ENCODE data around the gene TENM3.

TENM3 gene

GRCh38 chr4:182264139-182264752 is 21.0 kb downstream of the TENM3 start:
- no peak overlapping the region for H3K27ac ChIP-seq (ENCODE audit: low read depth, low read length)
- H3K36me3 ChIP-seq (ENCODE audit: control insufficient read depth in 5 of 5, insufficient read depth in 5 of 5, low read length in 5 of 5) = no peaks in the 10 kb centered on the region
- no peak overlapping the region for H3K9ac ChIP-seq (ENCODE audit: low read length in 5 of 5)
- H3K4me1 ChIP-seq (ENCODE audit: control insufficient read depth in 5 of 5, insufficient read depth in 5 of 5, low read length in 5 of 5) = peaks cover 0 to 6% (median 0%) of the 10 kb centered on the region in 5 donors
- H3K4me3 ChIP-seq (ENCODE audit: low read depth in 1 of 5, low read length in 5 of 5) = no peak overlapping the region
- no peaks in the 10 kb centered on the region for H3K27me3 ChIP-seq (ENCODE audit: control insufficient read depth in 5 of 5, insufficient read depth in 4 of 5, low read length in 5 of 5)
- H3K9me3 ChIP-seq (ENCODE audit: control insufficient read depth in 5 of 5, low read length in 5 of 5) = no peaks in the 10 kb centered on the region

GRCh38 chr4:182265881-182266280 is 22.7 kb downstream of the TENM3 start:
- no peaks in the 10 kb centered on the region for H3K27me3 ChIP-seq (ENCODE audit: control insufficient read depth in 5 of 5, insufficient read depth in 4 of 5, low read length in 5 of 5)
- no peak overlapping the region for H3K27ac ChIP-seq (ENCODE audit: low read depth, low read length)
- no peaks in the 10 kb centered on the region for H3K36me3 ChIP-seq (ENCODE audit: control insufficient read depth in 5 of 5, insufficient read depth in 5 of 5, low read length in 5 of 5)
- no peak overlapping the region for H3K9ac ChIP-seq (ENCODE audit: low read length in 5 of 5)
- no peak overlapping the region for H3K4me3 ChIP-seq (ENCODE audit: low read depth in 1 of 5, low read length in 5 of 5)
- H3K4me1 ChIP-seq (ENCODE audit: control insufficient read depth in 5 of 5, insufficient read depth in 5 of 5, low read length in 5 of 5) = peaks cover 0 to 6% (median 0%) of the 10 kb centered on the region in 5 donors
- no peaks in the 10 kb centered on the region for H3K9me3 ChIP-seq (ENCODE audit: control insufficient read depth in 5 of 5, low read length in 5 of 5)

- Histone ChIP-seq H3K9ac (ENCODE audit: low read length in 5 of 5) (no peak overlapping the region), H3K9me3 (ENCODE audit: control insufficient read depth in 5 of 5, low read length in 5 of 5) (no peaks in the 10 kb centered on the region), H3K4me1 (ENCODE audit: control insufficient read depth in 5 of 5, insufficient read depth in 5 of 5, low read length in 5 of 5) (peaks cover 0 to 6% (median 0%) of the 10 kb centered on the region in 5 donors), H3K4me3 (ENCODE audit: low read depth in 1 of 5, low read length in 5 of 5) (no peak overlapping the region), H3K27me3 (ENCODE audit: control insufficient read depth in 5 of 5, insufficient read depth in 4 of 5, low read length in 5 of 5) (no peaks in the 10 kb centered on the region), H3K36me3 (ENCODE audit: control insufficient read depth in 5 of 5, insufficient read depth in 5 of 5, low read length in 5 of 5) (no peaks in the 10 kb centered on the region), H3K27ac (ENCODE audit: low read depth, low read length) (no peak overlapping the region)
Observed at GRCh38 chr4:182267048-182267447, 23.8 kb downstream of the TENM3 start.

GRCh38 chr4:182268966-182269365 is 25.8 kb downstream of the TENM3 start:
- Histone ChIP-seq H3K27me3 (ENCODE audit: control insufficient read depth in 5 of 5, insufficient read depth in 4 of 5, low read length in 5 of 5) (no peaks in the 10 kb centered on the region), H3K4me3 (ENCODE audit: low read depth in 1 of 5, low read length in 5 of 5) (no peak overlapping the region), H3K9ac (ENCODE audit: low read length in 5 of 5) (no peak overlapping the region), H3K9me3 (ENCODE audit: control insufficient read depth in 5 of 5, low read length in 5 of 5) (no peaks in the 10 kb centered on the region), H3K27ac (ENCODE audit: low read depth, low read length) (no peak overlapping the region), H3K36me3 (ENCODE audit: control insufficient read depth in 5 of 5, insufficient read depth in 5 of 5, low read length in 5 of 5) (no peaks in the 10 kb centered on the region), H3K4me1 (ENCODE audit: control insufficient read depth in 5 of 5, insufficient read depth in 5 of 5, low read length in 5 of 5) (peaks cover 0 to 6% (median 0%) of the 10 kb centered on the region in 5 donors)

GRCh38 chr4:182271731-182272130 is 28.5 kb downstream of the TENM3 start:
- H3K27ac ChIP-seq (ENCODE audit: low read depth, low read length) = no peak overlapping the region
- no peaks in the 10 kb centered on the region for H3K9me3 ChIP-seq (ENCODE audit: control insufficient read depth in 5 of 5, low read length in 5 of 5)
- H3K4me1 ChIP-seq (ENCODE audit: control insufficient read depth in 5 of 5, insufficient read depth in 5 of 5, low read length in 5 of 5) = no peaks in the 10 kb centered on the region
- no peak overlapping the region for H3K9ac ChIP-seq (ENCODE audit: low read length in 5 of 5)
- H3K4me3 ChIP-seq (ENCODE audit: low read depth in 1 of 5, low read length in 5 of 5) = no peak overlapping the region
- no peaks in the 10 kb centered on the region for H3K36me3 ChIP-seq (ENCODE audit: control insufficient read depth in 5 of 5, insufficient read depth in 5 of 5, low read length in 5 of 5)
- no peaks in the 10 kb centered on the region for H3K27me3 ChIP-seq (ENCODE audit: control insufficient read depth in 5 of 5, insufficient read depth in 4 of 5, low read length in 5 of 5)

- no peak overlapping the region for H3K27ac ChIP-seq (ENCODE audit: low read depth, low read length)
- no peaks in the 10 kb centered on the region for H3K27me3 ChIP-seq (ENCODE audit: control insufficient read depth in 5 of 5, insufficient read depth in 4 of 5, low read length in 5 of 5)
- no peak overlapping the region for H3K4me3 ChIP-seq (ENCODE audit: low read depth in 1 of 5, low read length in 5 of 5)
- H3K36me3 ChIP-seq (ENCODE audit: control insufficient read depth in 5 of 5, insufficient read depth in 5 of 5, low read length in 5 of 5) = no peaks in the 10 kb centered on the region
- H3K9me3 ChIP-seq (ENCODE audit: control insufficient read depth in 5 of 5, low read length in 5 of 5) = no peaks in the 10 kb centered on the region
- H3K9ac ChIP-seq (ENCODE audit: low read length in 5 of 5) = no peak overlapping the region
- no peaks in the 10 kb centered on the region for H3K4me1 ChIP-seq (ENCODE audit: control insufficient read depth in 5 of 5, insufficient read depth in 5 of 5, low read length in 5 of 5)
Observed at GRCh38 chr4:182272151-182272550, 28.9 kb downstream of the TENM3 start.

- H3K4me3 ChIP-seq (ENCODE audit: low read depth in 1 of 5, low read length in 5 of 5) = no peak overlapping the region
- no peaks in the 10 kb centered on the region for H3K27me3 ChIP-seq (ENCODE audit: control insufficient read depth in 5 of 5, insufficient read depth in 4 of 5, low read length in 5 of 5)
- H3K36me3 ChIP-seq (ENCODE audit: control insufficient read depth in 5 of 5, insufficient read depth in 5 of 5, low read length in 5 of 5) = no peaks in the 10 kb centered on the region
- no peak overlapping the region for H3K27ac ChIP-seq (ENCODE audit: low read depth, low read length)
- no peaks in the 10 kb centered on the region for H3K9me3 ChIP-seq (ENCODE audit: control insufficient read depth in 5 of 5, low read length in 5 of 5)
- H3K4me1 ChIP-seq (ENCODE audit: control insufficient read depth in 5 of 5, insufficient read depth in 5 of 5, low read length in 5 of 5) = no peaks in the 10 kb centered on the region
- H3K9ac ChIP-seq (ENCODE audit: low read length in 5 of 5) = no peak overlapping the region
Observed at GRCh38 chr4:182273191-182273935, 30.2 kb downstream of the TENM3 start.

- Histone ChIP-seq H3K27me3 (ENCODE audit: control insufficient read depth in 5 of 5, insufficient read depth in 4 of 5, low read length in 5 of 5) (no peaks in the 10 kb centered on the region), H3K4me3 (ENCODE audit: low read depth in 1 of 5, low read length in 5 of 5) (no peak overlapping the region), H3K27ac (ENCODE audit: low read depth, low read length) (no peak overlapping the region), H3K36me3 (ENCODE audit: control insufficient read depth in 5 of 5, insufficient read depth in 5 of 5, low read length in 5 of 5) (no peaks in the 10 kb centered on the region), H3K9ac (ENCODE audit: low read length in 5 of 5) (no peak overlapping the region), H3K9me3 (ENCODE audit: control insufficient read depth in 5 of 5, low read length in 5 of 5) (no peaks in the 10 kb centered on the region), H3K4me1 (ENCODE audit: control insufficient read depth in 5 of 5, insufficient read depth in 5 of 5, low read length in 5 of 5) (peaks cover 0 to 9% (median 0%) of the 10 kb centered on the region in 5 donors)
Observed at GRCh38 chr4:182276210-182277109, 33.3 kb downstream of the TENM3 start.

GRCh38 chr4:182277377-182277776 is 34.2 kb downstream of the TENM3 start:
- H3K9me3 ChIP-seq (ENCODE audit: control insufficient read depth in 5 of 5, low read length in 5 of 5) = no peaks in the 10 kb centered on the region
- H3K27me3 ChIP-seq (ENCODE audit: control insufficient read depth in 5 of 5, insufficient read depth in 4 of 5, low read length in 5 of 5) = no peaks in the 10 kb centered on the region
- H3K4me3 ChIP-seq (ENCODE audit: low read depth in 1 of 5, low read length in 5 of 5) = no peak overlapping the region
- no peak overlapping the region for H3K9ac ChIP-seq (ENCODE audit: low read length in 5 of 5)
- H3K4me1 ChIP-seq (ENCODE audit: control insufficient read depth in 5 of 5, insufficient read depth in 5 of 5, low read length in 5 of 5) = peaks cover 0 to 9% (median 0%) of the 10 kb centered on the region in 5 donors
- H3K27ac ChIP-seq (ENCODE audit: low read depth, low read length) = no peak overlapping the region
- H3K36me3 ChIP-seq (ENCODE audit: control insufficient read depth in 5 of 5, insufficient read depth in 5 of 5, low read length in 5 of 5) = no peaks in the 10 kb centered on the region

GRCh38 chr4:182278729-182279128 is 35.5 kb downstream of the TENM3 start:
- Histone ChIP-seq H3K9me3 (ENCODE audit: control insufficient read depth in 5 of 5, low read length in 5 of 5) (no peaks in the 10 kb centered on the region), H3K9ac (ENCODE audit: low read length in 5 of 5) (no peak overlapping the region), H3K4me3 (ENCODE audit: low read depth in 1 of 5, low read length in 5 of 5) (no peak overlapping the region), H3K27me3 (ENCODE audit: control insufficient read depth in 5 of 5, insufficient read depth in 4 of 5, low read length in 5 of 5) (no peaks in the 10 kb centered on the region), H3K27ac (ENCODE audit: low read depth, low read length) (no peak overlapping the region), H3K36me3 (ENCODE audit: control insufficient read depth in 5 of 5, insufficient read depth in 5 of 5, low read length in 5 of 5) (no peaks in the 10 kb centered on the region), H3K4me1 (ENCODE audit: control insufficient read depth in 5 of 5, insufficient read depth in 5 of 5, low read length in 5 of 5) (peaks cover 0 to 9% (median 0%) of the 10 kb centered on the region in 5 donors)
